WI38 (cell line): ENCODE data around the gene HSPA8.
A peak's percentile ranks its signal among the peaks of the same experiment; 100 is the strongest.

Source experiments
- H3K4me3 ChIP-seq: 2 replicates; pipeline ENCODE4 v1.5.1; 2011; ENCODE audit warnings: low read depth, mild to moderate bottlenecking, control low read depth, low read length
- CTCF ChIP-seq: IDR thresholded peaks from 2 replicates; pipeline ENCODE4 v1.5.1; 2012; ENCODE audit warnings: low read depth, mild to moderate bottlenecking, control low read depth, low read length

The HSPA8 gene

DNA sequence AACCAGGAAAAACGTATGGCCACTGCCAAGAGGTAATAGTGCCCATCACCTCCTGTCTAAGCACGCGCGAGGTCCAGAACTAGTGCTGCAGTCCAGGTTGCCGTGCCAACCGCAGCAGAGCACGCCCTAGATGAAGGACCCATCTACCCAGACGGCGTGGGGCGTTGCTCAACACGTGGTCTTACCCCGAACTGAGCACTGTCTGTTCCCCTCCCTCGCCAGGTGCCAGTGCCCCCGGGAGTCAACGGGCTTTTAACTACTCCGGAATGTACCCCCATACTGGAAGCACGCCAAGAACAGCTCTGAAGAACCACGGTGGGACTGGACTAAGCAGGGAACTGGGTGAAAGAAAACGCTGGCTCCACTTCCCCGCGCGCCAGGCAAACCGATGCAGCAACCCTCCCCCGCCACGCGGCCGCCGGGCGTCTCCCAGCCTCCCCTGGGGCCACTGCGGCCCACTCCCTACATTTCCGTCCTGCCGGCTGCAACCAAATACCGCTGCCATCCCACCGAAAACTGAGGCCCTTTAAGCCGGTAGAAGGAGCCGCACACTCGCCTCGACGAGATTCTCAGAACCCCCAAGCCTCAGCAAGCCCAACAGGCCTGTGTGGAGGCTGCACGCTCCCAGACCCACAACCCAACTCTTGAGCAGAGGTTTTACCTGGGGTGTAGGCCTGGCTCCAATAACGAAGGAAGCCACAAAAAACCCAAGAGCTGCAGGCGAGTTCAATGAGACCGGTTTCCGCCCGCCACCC, at the start of gene HSPA8:
HSPA8 (minus strand) TSS at position 734 of the 755 bp plus-strand sequence. CDS start 812 bp downstream, outside the sequence.
- H3K4me3 ChIP-seq = peak within 1 kb of the TSS; percentile 99
- no peak for TF ChIP-seq CTCF

- no peak overlapping the region for H3K4me3 ChIP-seq
- TF ChIP-seq CTCF = peak; percentile 42
Measured at GRCh38 chr11:123111465-123111864, 49.5 kb upstream of the HSPA8 start.

DNA sequence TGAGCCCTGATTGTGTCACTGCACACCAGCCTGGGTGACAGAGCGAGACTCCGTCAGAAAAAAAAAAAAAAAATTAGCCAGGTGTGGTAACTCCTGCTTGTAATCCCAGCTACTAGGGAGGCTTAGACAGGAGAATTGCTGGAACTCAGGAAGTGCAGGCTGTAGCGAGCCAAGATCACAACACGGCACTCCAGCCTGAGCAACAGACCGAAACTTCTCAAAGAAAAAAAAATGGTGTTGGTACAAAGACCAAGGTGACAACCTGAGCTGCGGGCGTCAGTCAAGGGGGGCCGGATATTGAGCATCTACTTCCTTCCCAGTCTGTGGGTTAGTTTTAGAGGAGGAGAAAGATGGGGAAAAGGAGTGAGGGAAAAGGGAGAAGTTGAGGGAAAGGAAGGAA, 48.5 kb upstream of the HSPA8 start:
- no peak for TF ChIP-seq CTCF
- no peak overlapping the region for H3K4me3 ChIP-seq

- no peak for TF ChIP-seq CTCF
- H3K4me3 ChIP-seq = no peak overlapping the region
Measured at GRCh38 chr11:123107945-123108495, 46.1 kb upstream of the HSPA8 start.

- no peak overlapping the region for H3K4me3 ChIP-seq
- no peak for TF ChIP-seq CTCF
Measured at GRCh38 chr11:123104697-123105096, 42.8 kb upstream of the HSPA8 start.

- peak; percentile 62; the same call in 1 of the 2 replicates for TF ChIP-seq CTCF
- no peak overlapping the region for H3K4me3 ChIP-seq
Measured at GRCh38 chr11:123103326-123103980, 41.5 kb upstream of the HSPA8 start.

DNA sequence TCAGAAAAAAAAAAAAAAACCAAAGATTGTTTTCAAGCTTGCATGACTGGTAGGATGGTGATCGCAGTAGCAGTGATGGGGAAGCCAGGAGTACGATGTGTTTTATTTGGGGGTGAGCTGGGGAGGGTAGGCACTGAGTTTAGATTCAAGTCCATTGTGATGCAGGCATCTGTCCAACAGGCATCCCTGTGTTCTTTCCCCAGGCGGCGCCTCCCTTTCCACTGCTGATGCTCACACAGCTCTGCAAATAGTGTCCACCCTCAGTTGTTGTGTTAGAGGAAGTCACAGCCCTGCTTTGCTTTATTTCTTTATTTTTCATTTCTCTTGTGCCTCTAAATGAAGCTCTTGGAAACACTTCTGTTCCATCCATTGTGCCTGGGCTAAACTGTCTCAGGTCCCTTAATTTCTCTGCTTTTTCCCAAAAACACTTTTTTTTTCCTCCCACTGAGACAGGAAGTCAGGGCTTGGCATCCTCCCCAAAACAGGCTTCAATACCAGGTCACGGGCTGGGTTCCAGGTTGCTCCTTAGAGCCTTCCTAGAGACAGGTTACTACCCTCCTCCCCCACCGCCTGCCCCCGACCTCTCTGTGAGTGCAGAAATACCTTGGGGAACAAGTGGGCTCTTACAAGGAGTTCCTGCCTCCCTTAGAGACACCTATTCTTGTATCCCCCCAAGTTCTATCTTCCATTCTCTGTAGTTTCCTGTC, 38.6 kb upstream of the HSPA8 start:
- TF ChIP-seq CTCF = no peak
- H3K4me3 ChIP-seq = no peak overlapping the region
